HPDE6-E6E7 (cell line): ENCODE data around the gene ZKSCAN7.
"Not testable (repeated sequence)": the region's sequence is repeated elsewhere in the genome, so short reads cannot be mapped to it uniquely, and the experiment has no call there.

Experiments used
- DNase-seq: peaks from one replicate; pipeline ENCODE4 v3.0.0; 2011; ENCODE audit warnings: missing footprints; ENCODE audit errors: extremely low spot score

Gene ZKSCAN7

DNA sequence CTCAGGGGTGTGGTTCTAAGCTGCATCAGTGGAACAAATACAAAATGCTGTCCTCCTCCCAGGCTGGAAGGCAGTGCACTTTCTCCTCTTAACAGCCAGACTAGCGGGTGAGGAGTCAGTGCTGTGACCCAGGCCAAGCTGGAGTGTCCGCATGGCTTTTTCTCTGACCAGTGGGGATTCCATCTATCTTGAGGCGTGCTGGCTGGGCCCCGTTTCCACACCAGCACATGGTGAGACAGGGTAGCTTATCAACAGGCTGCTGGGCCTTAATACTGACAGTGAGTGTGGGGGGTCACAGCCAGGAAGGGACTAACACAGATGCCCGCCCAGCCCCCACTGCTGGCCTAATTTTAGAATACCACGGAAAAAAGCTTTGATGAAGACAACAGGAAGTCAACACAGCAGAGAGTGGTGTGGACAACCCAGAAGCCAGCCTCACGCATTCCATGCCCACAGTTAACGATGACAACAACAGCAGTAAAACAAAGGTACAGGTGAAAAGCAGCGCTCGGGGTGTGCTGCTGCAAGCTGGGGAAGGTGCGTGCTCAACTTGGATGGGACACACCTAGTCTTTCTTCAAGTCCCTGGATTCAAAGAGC lies 22.5 kb downstream of the ZKSCAN7 start:
- not testable (repeated sequence) for DNase-seq

DNA sequence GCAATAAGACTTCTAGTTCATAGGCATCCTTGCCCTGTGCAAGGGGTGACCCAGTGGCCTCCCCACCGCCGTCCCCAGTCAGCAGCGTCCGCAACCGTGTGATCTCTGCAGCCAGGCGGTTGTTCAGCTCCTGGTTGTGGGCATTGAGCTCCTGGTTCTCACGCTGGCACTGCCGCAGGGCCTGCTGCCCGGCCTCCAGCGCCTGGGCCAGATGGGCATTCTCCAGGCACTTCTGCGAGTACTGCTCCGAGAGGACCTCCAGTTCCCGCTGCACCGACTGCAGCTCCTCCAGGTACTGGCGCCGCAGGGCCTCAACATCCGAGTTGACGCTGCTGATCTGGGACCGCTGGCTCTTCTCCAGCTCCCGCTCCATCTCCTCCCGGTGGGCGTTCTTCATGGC lies 23.3 kb downstream of the ZKSCAN7 start:
- not testable (repeated sequence) for DNase-seq

DNA sequence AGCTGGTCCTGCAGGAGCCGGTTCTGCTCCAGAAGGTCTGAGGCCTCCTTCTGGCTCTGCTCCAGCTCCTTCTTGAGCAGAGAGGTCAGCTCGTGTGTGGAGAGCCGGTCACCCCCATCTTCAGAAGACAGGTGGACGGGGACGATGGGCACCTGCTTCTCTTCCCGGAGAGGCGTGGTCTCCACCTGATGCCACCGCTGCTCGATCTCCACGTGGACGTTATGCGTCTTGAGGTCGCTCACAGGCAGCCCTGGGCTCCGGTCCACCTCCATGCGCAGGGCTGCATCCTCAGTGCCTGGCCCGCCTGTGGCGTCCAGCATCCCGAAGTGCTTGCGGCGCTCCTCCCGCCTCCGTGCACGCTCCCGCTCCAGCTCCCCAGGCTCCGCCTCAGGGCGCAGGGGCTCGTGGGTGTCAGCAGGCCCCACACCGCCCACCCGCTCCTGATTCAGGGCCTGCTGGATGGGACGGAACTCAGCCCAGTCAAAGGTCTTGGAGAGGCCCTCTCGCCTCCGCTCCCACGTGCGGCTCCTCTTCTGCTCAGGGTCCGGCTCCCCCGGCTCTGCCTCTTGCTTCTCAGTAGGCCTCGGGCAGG lies 24.0 kb downstream of the ZKSCAN7 start:
- DNase-seq: not testable (repeated sequence)

DNA sequence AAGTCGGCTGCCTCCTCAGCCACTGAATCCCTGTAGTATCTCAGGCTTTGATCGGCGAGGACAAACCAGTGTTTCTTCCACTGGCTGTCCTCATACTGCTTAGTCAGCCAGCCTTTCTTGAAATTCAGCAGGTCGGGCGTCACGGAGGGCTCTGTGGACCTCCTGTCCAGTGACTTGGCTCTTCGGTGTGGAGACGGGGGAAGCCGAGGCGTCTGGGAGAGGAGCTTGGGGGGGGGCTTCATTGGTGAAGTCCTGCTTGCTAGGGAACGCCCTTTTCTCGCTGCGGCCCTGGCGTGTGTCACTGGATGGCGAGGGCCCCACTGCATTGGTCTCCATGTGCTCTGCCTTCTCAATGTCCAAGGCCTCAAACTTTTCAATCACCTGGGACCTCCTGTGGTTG lies 24.8 kb downstream of the ZKSCAN7 start:
- not testable (repeated sequence) for DNase-seq

DNA sequence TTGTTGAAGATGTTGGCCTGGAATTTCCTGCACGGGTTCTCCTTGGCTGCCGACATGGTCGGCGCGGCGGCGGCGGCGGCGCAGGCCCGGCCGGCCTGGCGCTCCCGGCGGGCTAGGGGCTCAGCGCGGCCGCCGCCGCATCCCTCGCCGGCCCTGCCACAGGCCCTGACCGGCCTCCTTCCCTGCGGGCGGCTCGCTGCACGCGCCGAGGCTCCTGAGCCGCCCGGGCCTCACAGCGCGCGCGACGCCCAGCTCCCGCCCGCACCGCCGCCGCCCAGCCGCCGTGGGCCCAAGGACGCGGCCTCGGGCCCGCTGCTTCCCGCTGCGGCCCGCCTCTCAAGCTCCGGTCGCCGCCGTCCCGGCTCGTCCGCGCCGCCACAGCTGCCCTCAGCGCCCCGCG lies 26.0 kb downstream of the ZKSCAN7 start:
- not testable (repeated sequence) for DNase-seq

DNA sequence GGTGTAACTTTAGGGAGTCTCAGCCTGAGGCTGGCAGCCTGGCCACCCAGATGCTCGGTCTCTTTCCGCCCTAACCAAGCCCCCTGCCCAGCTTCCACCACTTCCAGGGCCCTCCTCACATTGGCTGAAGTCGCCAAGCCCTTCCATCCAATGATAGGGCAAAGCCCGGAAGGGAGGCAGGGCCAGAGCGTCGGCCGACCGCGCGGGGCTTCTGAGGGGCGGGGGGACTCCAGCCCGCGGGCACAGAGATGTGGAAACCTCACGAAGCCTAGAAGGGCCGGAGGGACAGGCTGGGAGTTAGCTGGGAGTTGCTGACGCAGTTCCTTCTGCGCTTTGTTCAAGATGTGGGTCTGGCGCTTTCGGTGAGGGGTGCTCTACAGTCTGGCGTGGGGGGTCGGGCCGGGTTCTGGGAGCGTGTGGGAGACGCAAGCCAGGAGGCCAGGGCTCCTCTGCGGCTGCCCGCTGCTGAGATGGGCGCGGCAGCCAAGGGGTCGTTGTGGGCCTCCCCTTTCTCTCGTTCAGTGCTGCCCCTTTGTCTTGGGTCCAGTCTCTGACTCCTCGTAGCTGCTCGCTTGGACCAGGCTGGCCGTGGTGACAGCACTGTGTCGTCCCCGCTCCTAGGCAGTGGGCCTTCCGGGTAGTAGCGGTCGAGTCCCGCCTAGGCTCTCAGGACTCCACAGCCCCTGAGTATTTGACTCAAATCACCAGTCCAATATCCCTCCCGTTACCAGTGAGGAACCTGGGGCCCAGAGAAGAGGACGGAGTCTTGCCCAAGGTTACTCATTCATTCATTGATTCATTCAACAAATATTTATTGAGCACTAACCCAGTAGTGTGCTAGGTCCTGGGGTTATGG lies 29.9 kb downstream of the ZKSCAN7 start, which contains the start of gene ZNF660:
Gene ZNF660 (plus strand): TSS at position 319 of the 856 bp plus-strand sequence. CDS start 9,230 bp downstream, outside the sequence.
- no peak for DNase-seq

DNA sequence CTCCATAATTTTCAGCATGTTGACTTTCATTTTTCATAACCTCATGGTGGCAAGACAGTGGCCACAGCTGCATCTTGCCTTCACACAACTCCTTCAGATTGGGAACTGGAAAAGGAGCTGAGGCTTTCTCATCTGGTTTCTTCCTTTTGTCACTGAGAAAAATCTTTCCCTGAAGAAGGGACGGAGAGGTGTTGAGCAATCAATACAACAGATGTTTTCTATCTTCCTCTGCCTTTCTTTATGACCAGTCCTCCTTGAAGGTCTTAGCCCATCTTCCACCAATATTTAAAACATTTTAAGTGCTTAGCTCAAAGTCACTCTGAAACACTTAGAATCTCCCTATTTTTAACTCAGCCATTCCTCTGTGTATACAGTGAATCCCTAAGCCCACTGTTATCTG lies 41.6 kb downstream of the ZKSCAN7 start:
- DNase-seq: no peak

DNA sequence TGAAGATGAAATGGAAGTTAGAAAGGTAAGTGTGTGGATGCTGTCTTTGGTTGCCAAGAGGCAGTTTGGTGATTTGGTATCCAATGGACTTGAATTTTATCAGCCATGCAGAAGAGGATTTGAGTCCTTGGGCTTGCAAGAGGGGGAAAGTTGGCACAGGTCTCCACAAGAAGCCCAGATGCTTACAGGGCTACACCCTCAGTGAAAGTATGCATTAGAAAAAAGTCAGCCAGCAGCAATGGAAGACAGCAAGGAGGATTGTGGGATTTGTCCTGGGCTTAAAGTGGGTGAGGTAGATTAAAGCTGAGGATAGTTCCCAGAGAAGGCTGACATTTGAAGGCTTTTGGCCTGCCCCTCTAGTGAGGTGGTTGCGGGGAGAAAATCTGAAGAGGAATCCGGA lies 46.8 kb downstream of the ZKSCAN7 start:
- DNase-seq: no peak

DNA sequence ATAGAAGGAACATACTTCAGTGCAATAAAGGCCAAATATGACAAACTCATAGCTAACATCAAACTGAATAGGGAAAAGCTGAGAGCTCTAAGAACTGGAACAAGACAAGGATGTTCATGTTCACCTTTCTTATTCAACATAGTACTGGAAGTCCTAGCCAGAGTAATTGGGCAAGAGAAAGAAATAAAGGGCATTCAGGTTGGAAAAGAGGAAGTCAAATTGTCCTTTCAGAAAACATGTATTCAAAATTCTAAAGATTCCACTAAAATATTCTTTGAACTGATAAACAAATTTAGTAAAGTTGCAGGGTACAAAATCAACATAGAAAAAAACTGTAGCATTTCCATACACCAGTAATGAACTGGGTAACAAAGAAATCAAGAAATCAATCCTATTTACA lies 57.7 kb downstream of the ZKSCAN7 start:
- DNase-seq: no peak
